CD4-positive, alpha-beta T cell treated with Interleukin-17A for 4 hours (primary cell): ENCODE data around the gene SDHAF3.
A peak's percentile ranks its signal among the peaks of the same experiment; 100 is the strongest.
"Not testable (repeated sequence)": the region's sequence is repeated elsewhere in the genome, so short reads cannot be mapped to it uniquely, and the experiment has no call there.

Experiments used
- DNase-seq: peaks from one replicate; pipeline ENCODE4 v3.0.0-alpha.2; 2020; ENCODE audit warnings: mixed read lengths

Gene SDHAF3

DNA sequence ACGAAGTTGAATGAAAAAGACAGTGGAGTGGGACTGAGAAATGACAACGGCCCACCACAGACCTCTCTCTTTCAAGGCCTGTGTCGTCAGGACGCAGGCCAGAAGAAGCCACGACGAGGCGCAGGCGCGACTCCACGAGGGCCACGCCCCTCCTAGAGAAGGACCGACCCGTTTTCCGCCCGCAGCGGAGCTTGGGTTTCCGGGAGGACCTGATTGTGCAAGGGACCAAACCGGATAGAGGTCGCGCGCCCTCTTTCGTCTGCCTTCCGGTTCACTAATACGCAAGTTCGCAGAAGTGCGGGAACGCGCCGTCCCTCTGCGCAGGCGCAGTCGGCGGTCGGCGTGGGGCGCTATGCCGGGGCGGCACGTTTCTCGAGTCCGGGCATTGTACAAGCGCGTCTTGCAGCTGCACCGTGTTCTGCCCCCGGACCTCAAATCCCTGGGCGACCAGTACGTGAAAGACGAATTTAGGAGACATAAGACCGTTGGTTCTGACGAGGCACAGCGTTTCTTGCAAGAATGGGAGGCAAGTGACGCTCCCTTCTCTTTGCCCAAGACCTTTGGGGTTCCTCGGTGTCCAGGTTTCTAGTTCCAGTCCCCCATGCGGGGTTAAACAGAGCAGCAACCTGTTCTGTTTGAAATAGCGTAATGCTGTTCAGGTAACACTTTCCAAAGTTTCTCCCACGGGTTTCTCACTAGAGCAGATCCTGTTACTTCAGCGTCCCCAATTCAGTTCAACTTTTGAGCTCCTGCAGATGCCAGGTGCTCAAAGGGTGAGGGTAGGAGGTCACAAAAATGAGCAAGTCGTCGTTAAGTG, at the start of gene SDHAF3:
Gene SDHAF3 (plus strand): TSS at position 327 of the 817 bp plus-strand sequence. CDS start 26 bp downstream, at position 353.
- peak; percentile 98 for DNase-seq

GRCh38 chr7:97072025-97072424, 45.5 kb upstream of the SDHAF3 start:
- not testable (repeated sequence) for DNase-seq

DNA sequence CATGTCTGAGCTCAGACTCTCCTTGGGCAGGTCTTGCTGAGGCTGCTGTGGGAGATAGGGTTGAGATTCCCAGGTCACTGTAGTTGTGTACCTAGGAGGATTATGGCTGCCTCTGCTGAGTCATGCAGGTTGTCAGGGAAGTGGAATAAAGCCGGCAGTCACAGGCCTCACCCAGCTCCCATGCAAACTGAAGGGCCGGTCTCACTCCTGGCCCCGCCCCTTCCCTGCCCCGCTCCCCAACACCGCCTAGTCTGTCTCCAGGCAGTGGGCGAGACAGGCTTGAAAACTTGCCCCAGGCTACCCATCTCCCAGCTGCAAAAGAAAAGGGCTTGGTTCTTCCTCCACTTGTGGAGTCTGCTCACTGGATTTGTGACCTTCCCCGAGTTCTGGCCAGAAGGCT, 41.6 kb upstream of the SDHAF3 start:
- no peak for DNase-seq

DNA sequence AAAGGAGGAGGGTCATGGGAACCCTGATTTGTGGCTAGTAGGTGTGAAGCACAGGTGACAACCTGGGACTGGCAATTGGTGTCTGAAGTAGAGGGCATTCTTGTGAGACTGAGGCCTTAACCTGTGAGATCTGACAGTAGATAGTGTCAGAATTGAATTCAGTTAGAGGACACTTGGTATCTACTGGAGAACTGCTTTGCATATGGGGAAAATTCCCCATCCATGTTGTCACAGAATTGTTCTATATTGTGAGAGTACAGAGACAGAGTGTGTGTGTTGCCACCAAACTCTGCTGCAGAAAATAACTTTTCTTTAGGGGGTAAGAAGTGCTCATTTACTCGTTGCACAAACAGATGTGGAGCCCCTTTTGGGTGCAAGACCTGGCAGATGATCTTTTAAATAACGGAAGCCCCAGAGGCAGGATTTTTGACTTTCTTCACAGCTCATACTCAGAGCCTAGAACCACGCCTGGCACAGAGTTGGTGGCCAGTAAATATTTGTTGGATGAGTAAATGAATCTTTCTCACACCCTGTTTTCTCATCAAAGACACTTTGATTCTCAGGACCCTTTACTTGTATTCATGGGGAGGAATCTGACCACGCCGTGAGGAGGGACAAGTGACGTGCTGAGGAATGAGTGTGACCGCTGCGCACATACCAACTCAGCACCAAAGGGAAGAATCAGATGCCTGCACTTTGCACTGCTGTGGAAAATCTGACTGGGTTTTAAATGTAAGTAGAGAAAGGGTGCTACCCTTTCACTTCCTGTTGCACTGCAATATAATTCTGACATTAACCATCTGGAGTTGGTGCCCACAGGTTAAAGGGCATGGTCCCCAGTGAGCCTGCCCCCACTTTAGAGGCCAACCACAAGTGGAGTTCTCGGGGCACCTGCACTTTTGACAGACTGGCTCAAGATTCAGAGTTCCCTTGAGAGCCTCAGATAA, 39.2 kb upstream of the SDHAF3 start:
- no peak for DNase-seq

DNA sequence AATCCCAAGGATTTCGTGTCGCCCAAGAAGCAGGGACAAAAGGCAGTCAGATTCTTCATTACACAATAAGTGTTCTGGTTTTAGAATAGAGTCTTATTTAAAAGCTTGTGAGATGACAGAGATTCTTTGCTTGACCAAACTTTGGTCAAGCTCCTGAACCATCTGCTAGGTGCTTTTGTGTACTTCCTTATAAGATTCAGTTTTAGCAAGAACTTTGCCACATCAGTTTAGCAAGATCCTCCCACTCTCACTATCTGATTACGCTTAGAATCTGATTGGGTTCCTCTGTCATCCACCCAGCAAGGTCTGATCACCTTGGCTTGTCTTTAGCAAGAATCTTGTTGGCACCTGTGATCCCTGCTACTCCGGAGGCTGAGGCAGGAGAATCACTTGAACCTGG, 38.2 kb upstream of the SDHAF3 start:
- no peak for DNase-seq

DNA sequence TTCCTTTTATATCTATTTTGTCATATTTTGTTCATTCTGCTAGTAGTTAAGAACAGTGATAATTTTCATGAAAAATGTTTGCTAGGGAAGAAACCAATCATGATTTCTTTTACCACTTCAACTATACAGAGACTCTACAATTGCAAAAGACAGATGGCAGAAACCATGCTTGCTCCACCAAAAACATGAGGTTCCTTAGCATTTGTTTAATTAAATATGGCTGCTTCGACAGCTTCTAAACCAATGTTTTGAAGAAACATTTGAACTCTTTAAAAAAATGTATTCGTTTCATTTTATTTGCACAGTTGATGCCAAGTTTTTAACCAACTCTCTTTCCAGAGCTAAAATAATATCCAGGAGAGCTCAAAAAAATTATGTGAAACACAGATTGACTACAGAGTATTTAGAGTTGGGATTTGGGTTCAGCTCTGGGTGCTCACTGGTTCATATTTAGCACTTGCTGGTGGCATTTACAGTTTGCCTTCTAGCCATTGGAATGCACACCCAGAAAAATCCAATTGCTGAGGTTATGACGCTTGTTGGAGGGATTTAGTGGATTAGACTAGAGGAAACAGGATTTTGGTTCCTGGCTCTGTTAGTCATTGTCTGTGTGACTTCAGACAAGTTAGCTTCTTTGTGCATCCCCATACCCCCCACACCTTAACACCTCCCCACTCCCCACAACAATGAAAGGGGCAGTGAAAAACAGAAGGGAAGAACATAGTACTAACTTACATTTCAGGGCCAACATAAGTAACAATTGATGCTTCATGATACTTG, 35.8 kb upstream of the SDHAF3 start:
- no peak for DNase-seq

- no peak for DNase-seq
Measured at GRCh38 chr7:97088364-97088763, 29.1 kb upstream of the SDHAF3 start.

GRCh38 chr7:97089771-97090170, 27.7 kb upstream of the SDHAF3 start:
- no peak for DNase-seq

- no peak for DNase-seq
Measured at GRCh38 chr7:97090761-97091353, 26.6 kb upstream of the SDHAF3 start.

DNA sequence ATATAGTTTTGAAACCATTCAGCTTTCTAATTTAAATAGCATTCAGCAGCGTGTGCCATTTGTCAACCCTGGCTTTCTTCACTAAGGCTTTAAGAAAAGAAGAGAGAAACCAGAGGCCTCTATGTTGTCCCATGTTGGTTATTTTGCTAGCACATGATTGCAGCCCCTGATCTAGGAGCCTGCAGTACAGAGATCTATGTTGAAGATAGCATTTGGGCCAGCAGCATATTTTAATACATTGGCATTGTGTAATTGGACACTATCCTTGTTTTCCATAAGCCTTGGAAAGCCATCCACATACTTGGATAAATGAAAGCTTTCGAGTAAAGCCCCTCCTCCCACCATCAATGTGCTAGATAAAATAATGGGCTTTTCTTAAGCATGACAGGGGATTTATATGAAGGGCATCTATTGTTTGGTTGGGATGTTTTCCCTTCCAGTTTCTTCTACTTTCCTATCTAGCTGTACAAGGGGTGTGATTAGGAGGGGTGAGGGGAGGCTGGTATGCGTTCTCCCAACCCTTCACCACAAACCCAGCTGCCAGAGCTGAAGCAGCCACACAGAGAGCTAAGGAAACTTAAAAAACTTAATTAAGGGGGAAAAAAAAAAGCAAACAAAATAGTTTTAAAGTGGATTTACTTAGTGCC, 23.1 kb upstream of the SDHAF3 start:
- no peak for DNase-seq

- no peak for DNase-seq
Measured at GRCh38 chr7:97096037-97096436, 21.5 kb upstream of the SDHAF3 start.

GRCh38 chr7:97096661-97097060, 20.8 kb upstream of the SDHAF3 start:
- no peak for DNase-seq

DNA sequence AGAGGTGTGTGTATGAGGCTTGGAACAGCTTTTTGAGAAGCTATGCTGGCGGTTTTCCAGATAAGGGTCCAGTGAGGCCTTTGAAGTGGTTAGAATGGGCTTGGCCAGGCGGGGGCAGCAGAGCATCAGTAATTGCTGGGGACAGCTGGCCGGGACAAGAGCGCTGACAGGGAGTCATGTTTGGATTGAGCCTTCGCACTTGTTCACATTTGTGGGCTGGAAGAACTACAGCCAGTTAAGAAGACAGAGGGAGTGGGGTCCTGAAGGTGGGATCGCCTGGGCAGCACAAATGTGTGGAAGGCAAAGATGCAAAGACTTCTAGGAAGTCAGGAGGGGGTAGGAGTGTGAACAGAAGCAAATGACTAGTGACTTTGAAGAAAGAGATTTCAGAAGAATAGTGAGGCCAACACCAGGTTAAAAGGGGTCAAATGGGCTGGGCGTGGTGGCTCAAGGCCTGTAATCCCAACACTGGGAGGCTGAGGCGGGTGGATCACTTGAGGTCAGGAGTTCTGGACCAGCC, 12.7 kb upstream of the SDHAF3 start:
- peak; percentile 73 for DNase-seq

DNA sequence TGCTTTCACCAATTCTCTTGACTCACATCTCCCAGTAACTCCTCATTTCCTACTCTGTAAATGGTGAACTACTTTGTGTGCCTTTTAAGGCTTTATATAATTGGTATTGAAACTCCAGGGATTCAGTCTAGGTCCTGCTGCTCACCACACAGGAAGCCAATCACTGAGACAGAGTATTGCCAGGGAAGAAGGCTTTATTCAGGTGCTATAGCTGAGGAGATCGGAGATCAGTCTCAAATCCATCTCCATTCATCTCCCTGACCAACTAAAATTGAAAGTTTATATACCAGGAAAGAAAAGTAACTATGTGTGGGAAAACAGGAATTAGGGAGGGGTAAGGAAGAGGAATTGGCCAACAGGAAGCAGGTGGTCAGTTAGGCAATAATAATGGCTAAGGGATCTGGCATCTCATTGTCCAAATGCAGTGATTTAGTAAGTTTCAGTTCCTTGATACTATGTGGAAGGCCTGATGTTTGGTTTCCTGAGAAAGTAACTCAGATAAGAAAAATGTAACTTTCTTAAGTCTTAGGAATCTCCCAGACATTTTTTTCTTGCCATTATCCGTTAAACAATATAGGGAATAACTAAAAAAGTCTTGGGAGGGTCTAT, 10.2 kb upstream of the SDHAF3 start:
- DNase-seq, result no peak

GRCh38 chr7:97116308-97116707, 1.2 kb upstream of the SDHAF3 start:
- no peak for DNase-seq

DNA sequence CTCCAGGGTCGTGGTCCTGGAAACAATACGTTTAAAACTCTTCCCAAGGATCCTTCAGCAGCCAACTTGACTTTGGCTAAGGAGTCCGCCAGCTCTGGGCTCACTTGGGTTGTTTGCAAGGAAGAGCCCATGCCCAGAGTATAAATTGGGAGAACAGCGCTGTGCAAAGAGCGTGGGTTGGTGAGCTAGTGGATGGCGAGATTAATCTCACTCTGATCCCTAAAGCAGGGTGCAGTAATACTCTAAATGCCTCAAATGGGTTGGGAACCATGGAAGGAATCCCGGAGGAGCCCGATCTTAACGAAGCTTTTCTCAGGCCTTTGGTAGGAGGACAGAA, 495 bp upstream of the SDHAF3 start:
- DNase-seq, result no peak

DNA sequence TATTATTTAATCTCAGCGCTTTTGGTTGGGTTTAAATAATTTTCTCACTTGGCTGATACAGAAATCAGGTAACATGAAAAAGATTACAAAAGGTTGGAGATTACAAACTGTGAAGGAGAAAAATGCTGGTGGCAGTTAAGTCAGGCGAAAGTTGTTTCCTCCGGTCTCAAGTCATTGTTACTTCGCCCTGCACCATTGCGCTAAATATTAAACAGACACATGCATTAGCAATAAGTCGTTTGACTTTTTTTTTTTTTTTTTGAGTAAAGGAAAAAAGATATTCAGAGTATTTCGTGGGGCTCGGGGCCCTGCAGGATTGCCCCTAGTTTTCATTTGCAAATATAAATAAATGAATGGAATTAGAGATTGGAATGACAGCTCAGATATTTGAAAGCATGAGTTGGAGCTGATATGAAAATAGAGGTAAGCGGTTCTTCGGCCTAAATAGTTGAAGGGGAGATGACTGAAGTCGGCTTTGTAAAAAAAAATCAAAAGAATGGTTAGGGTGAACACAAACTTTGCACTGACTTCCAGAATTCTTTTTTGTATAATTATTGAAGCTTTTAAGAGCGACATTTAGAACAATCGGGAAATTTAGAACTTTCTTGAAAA, 914 bp downstream of the SDHAF3 start:
- DNase-seq, result no peak

- no peak for DNase-seq
Measured at GRCh38 chr7:97119747-97120146, 2.2 kb downstream of the SDHAF3 start.

DNA sequence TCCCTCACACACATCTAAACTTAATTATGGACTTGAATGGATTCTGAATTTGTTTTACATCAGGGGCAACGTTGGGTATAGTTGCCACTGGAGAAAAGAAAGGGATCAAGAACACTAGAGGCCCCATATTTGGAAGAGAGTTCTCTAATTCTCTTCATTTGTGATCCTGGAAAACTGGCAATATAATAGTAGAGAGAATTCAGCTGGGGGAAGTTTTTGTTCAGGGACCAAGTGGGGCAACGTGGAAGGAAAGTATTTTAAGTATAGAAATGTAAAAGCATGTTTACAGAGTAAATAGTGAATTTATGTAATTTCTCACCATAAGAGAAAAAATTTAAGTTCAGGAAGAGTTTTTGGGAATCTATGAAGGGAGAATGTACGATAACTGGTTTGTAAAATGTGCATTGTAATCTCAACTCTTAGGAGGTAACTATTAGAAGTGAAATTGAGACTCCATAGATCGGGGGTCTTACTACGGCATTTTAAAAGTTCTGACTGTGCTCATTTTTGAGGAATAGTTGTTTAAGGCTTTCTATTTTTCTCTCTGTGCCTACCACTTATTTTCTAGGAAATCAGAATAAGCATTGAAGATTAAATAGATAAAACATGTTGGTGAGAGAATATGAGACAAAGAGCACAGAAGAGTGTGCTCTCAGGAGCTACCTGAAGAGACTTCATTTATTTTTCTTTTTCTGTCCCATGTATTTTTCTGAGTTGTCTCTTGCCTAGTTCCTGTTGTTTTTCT, 3.4 kb downstream of the SDHAF3 start:
- DNase-seq, result no peak

GRCh38 chr7:97123115-97123514, 5.6 kb downstream of the SDHAF3 start:
- DNase-seq, result not testable (repeated sequence)
